Measurements from ENCODE around the gene SCNN1A. TPM values are rescaled to one million over a fixed set of nuclear protein-coding genes. Genes with fewer than 3 reads are reported as not detected.
A peak's percentile ranks its signal among the peaks of the same experiment; 100 is the strongest.

Gene SCNN1A
- total RNA-seq, 4 donors from 2014 or later: 88.9 to 266 (median 111) TPM

DNA sequence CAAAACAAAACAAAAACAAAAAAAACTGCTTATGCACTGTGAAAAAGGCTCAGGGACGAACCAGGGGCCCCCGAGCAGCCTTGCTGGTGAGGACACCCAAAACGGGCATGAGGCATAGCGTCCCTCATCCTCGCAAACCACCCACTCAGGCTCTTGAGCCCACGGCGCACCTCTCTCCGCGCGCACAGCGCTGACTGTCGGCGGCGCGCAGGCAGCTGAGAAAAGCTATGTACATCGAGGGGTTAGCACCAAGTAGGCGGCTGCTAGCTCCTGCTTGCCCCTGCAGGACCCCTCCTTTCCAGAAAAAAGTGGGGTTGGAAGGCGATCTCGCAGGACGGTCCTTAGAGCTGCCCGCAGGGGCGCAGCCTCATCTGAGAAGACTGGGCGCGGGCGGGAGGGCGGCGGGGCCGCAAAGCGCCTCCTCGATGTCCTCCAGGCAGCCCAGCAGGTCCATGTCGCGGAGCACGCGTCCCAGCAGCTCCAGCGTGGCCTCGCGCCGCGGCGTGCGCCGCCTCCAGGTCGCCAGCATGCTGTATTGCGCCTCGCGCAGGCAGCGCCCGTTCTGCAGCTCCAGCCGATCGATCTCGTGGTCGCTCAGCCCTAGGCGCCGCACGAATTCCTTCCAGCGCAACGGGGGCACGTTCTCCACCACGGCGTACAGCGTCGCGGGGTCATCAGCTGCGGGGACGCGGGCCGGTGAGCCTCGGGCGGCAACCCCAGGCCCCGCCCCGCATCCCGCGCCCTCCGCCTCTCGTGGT is 46.2 kb downstream of the SCNN1A start:
- H3K27me3 ChIP-seq: no peaks in the 10 kb centered on the region
- no peaks in the 10 kb centered on the region for H3K9me3 ChIP-seq
- no peak for DNase-seq
- H3K27ac ChIP-seq: peak overlapping the region; percentile 15 to 100 (median 90)
- TF ChIP-seq, protein P1, sequence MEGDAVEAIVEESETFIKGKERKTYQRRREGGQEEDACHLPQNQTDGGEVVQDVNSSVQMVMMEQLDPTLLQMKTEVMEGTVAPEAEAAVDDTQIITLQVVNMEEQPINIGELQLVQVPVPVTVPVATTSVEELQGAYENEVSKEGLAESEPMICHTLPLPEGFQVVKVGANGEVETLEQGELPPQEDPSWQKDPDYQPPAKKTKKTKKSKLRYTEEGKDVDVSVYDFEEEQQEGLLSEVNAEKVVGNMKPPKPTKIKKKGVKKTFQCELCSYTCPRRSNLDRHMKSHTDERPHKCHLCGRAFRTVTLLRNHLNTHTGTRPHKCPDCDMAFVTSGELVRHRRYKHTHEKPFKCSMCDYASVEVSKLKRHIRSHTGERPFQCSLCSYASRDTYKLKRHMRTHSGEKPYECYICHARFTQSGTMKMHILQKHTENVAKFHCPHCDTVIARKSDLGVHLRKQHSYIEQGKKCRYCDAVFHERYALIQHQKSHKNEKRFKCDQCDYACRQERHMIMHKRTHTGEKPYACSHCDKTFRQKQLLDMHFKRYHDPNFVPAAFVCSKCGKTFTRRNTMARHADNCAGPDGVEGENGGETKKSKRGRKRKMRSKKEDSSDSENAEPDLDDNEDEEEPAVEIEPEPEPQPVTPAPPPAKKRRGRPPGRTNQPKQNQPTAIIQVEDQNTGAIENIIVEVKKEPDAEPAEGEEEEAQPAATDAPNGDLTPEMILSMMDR (IDR thresholded peaks at IDR 0.05): no peak
- TF ChIP-seq POLR2A (IDR thresholded peaks at IDR 0.05): no peak
- H3K36me3 ChIP-seq: peaks cover 52 to 78% (median 62%) of the 10 kb centered on the region in 3 donors
- intact Hi-C loops (cut with DNase I): loop anchor here (10.0 kb wide), 1 partner anchor 136 kb away; no protein-coding TSS in a partner anchor
- 72 to 91% methylated on average over 17 to 36 of the region's 75 CpGs for WGBS, 2 donors
- peaks cover 57 to 100% (median 99%) of the 10 kb centered on the region in 3 donors for H3K4me1 ChIP-seq
- H3K4me3 ChIP-seq: no peak overlapping the region

GRCh38 chr12:6328045-6328779 is 47.2 kb downstream of the SCNN1A start:
- no peak for TF ChIP-seq POLR2A (IDR thresholded peaks at IDR 0.05)
- TF ChIP-seq, protein P1 (IDR thresholded peaks at IDR 0.05): no peak
- WGBS, 2 donors: 80 to 84% methylated on average over 8 to 10 of the region's 10 CpGs
- peaks cover 56 to 100% (median 99%) of the 10 kb centered on the region in 3 donors for H3K4me1 ChIP-seq
- DNase-seq: no peak
- no peaks in the 10 kb centered on the region for H3K9me3 ChIP-seq
- intact Hi-C loops (cut with DNase I): loop anchor here (10.0 kb wide), 1 partner anchor 137 kb away; no protein-coding TSS in a partner anchor
- peak overlapping the region in 1 of 4 donors; percentile 23 for H3K4me3 ChIP-seq
- peaks cover 45 to 69% (median 54%) of the 10 kb centered on the region in 3 donors for H3K36me3 ChIP-seq
- H3K27me3 ChIP-seq: no peaks in the 10 kb centered on the region
- H3K27ac ChIP-seq: peak overlapping the region; percentile 50 to 95 (median 81)

- peaks cover 56 to 100% (median 99%) of the 10 kb centered on the region in 3 donors for H3K4me1 ChIP-seq
- no peaks in the 10 kb centered on the region for H3K27me3 ChIP-seq
- TF ChIP-seq POLR2A (IDR thresholded peaks at IDR 0.05): peak in 1 of 4 donors; percentile 12
- TF ChIP-seq, protein P1 (IDR thresholded peaks at IDR 0.05): no peak
- peak overlapping the region; percentile 50 to 95 (median 81) for H3K27ac ChIP-seq
- WGBS, 2 donors: 51 to 60% methylated on average over 16 to 22 of the region's 33 CpGs
- peak overlapping the region in 1 of 4 donors; percentile 23 for H3K4me3 ChIP-seq
- DNase-seq: no peak
- H3K9me3 ChIP-seq: no peaks in the 10 kb centered on the region
- intact Hi-C loops (cut with DNase I): loop anchor here (10.0 kb wide), 1 partner anchor 137 kb away; no protein-coding TSS in a partner anchor
- H3K36me3 ChIP-seq: peaks cover 40 to 61% (median 48%) of the 10 kb centered on the region in 3 donors
Observed at GRCh38 chr12:6327229-6328041, 47.9 kb downstream of the SCNN1A start.

GRCh38 chr12:6326316-6327228 is 48.8 kb downstream of the SCNN1A start:
- H3K9me3 ChIP-seq: no peaks in the 10 kb centered on the region
- H3K27ac ChIP-seq: peak overlapping the region; percentile 42 to 95 (median 81)
- peaks cover 63 to 100% (median 97%) of the 10 kb centered on the region in 3 donors for H3K4me1 ChIP-seq
- peaks cover 38 to 52% (median 40%) of the 10 kb centered on the region in 3 donors for H3K36me3 ChIP-seq
- H3K4me3 ChIP-seq: peak overlapping the region in 1 of 4 donors; percentile 38
- no peak for DNase-seq
- 39 to 54% methylated on average over 20 of the region's 21 CpGs for WGBS, 2 donors
- TF ChIP-seq POLR2A (IDR thresholded peaks at IDR 0.05): no peak
- TF ChIP-seq, protein P1 (IDR thresholded peaks at IDR 0.05): peak in 4 of 6 experiments; percentile 28 to 50 (median 41)
- intact Hi-C loops (cut with DNase I): loop anchor here (10.0 kb wide), 1 partner anchor 138 kb away; no protein-coding TSS in a partner anchor
- no peaks in the 10 kb centered on the region for H3K27me3 ChIP-seq
